ENCODE results near the gene MME. TPM values are rescaled to one million over a fixed set of nuclear protein-coding genes. Genes with fewer than 3 reads are reported as not detected.

Gene MME
- total and polyA plus RNA-seq, 9 donors = 9.4 to 25.1 (median 15.3) TPM

GRCh38 chr3:155184011-155184410, 103.9 kb downstream of the MME start:
- H3K4me1 ChIP-seq (ENCODE audit: control insufficient read depth, insufficient read depth, low read length) = no peaks in the 10 kb centered on the region
- no CpG with 5 or more reads among the region's 1 CpG for WGBS (ENCODE audit: insufficient coverage)
- no peak overlapping the region for H3K4me3 ChIP-seq (ENCODE audit: low read length)
- no peaks in the 10 kb centered on the region for H3K27me3 ChIP-seq (ENCODE audit: control insufficient read depth, insufficient read depth, low read length)
- H3K36me3 ChIP-seq (ENCODE audit: control insufficient read depth, insufficient read depth, low read length) = no peaks in the 10 kb centered on the region
- H3K27ac ChIP-seq (ENCODE audit: low read length) = no peak overlapping the region
- no peaks in the 10 kb centered on the region for H3K9me3 ChIP-seq (replicated peaks; ENCODE audit: control insufficient read depth, low read depth, low read length)
- DNase-seq = peak; percentile 50

GRCh38 chr3:155185631-155186071, 105.5 kb downstream of the MME start:
- H3K36me3 ChIP-seq (ENCODE audit: control insufficient read depth, insufficient read depth, low read length) = no peaks in the 10 kb centered on the region
- H3K4me1 ChIP-seq (ENCODE audit: control insufficient read depth, insufficient read depth, low read length) = no peaks in the 10 kb centered on the region
- H3K27me3 ChIP-seq (ENCODE audit: control insufficient read depth, insufficient read depth, low read length) = no peaks in the 10 kb centered on the region
- WGBS (ENCODE audit: insufficient coverage) = no CpG with 5 or more reads among the region's 2 CpGs
- no peak overlapping the region for H3K4me3 ChIP-seq (ENCODE audit: low read length)
- H3K27ac ChIP-seq (ENCODE audit: low read length) = no peak overlapping the region
- no peaks in the 10 kb centered on the region for H3K9me3 ChIP-seq (replicated peaks; ENCODE audit: control insufficient read depth, low read depth, low read length)
- no peak for DNase-seq

- no peaks in the 10 kb centered on the region for H3K36me3 ChIP-seq (ENCODE audit: control insufficient read depth, insufficient read depth, low read length)
- H3K27me3 ChIP-seq (ENCODE audit: control insufficient read depth, insufficient read depth, low read length) = no peaks in the 10 kb centered on the region
- no peak for DNase-seq
- WGBS (ENCODE audit: insufficient coverage) = no CpG with 5 or more reads among the region's 2 CpGs
- H3K9me3 ChIP-seq (replicated peaks; ENCODE audit: control insufficient read depth, low read depth, low read length) = no peaks in the 10 kb centered on the region
- H3K4me3 ChIP-seq (ENCODE audit: low read length) = no peak overlapping the region
- no peak overlapping the region for H3K27ac ChIP-seq (ENCODE audit: low read length)
- no peaks in the 10 kb centered on the region for H3K4me1 ChIP-seq (ENCODE audit: control insufficient read depth, insufficient read depth, low read length)
Observed at GRCh38 chr3:155188031-155188430, 107.9 kb downstream of the MME start.

GRCh38 chr3:155189478-155189877, 109.4 kb downstream of the MME start:
- Histone ChIP-seq H3K36me3 (ENCODE audit: control insufficient read depth, insufficient read depth, low read length) (no peaks in the 10 kb centered on the region), H3K9me3 (replicated peaks; ENCODE audit: control insufficient read depth, low read depth, low read length) (no peaks in the 10 kb centered on the region), H3K4me3 (ENCODE audit: low read length) (no peak overlapping the region), H3K27me3 (ENCODE audit: control insufficient read depth, insufficient read depth, low read length) (no peaks in the 10 kb centered on the region), H3K27ac (ENCODE audit: low read length) (no peak overlapping the region), H3K4me1 (ENCODE audit: control insufficient read depth, insufficient read depth, low read length) (no peaks in the 10 kb centered on the region)
- no peak for DNase-seq
- WGBS (ENCODE audit: insufficient coverage) = 93% methylated on average over 4 of the region's 4 CpGs

GRCh38 chr3:155190691-155191090, 110.6 kb downstream of the MME start:
- H3K4me1 ChIP-seq (ENCODE audit: control insufficient read depth, insufficient read depth, low read length) = peaks cover 3% of the 10 kb centered on the region
- no peaks in the 10 kb centered on the region for H3K9me3 ChIP-seq (replicated peaks; ENCODE audit: control insufficient read depth, low read depth, low read length)
- H3K4me3 ChIP-seq (ENCODE audit: low read length) = no peak overlapping the region
- H3K27ac ChIP-seq (ENCODE audit: low read length) = no peak overlapping the region
- no peaks in the 10 kb centered on the region for H3K27me3 ChIP-seq (ENCODE audit: control insufficient read depth, insufficient read depth, low read length)
- H3K36me3 ChIP-seq (ENCODE audit: control insufficient read depth, insufficient read depth, low read length) = no peaks in the 10 kb centered on the region
- no peak for DNase-seq

- Histone ChIP-seq H3K4me3 (ENCODE audit: low read length) (no peak overlapping the region), H3K9me3 (replicated peaks; ENCODE audit: control insufficient read depth, low read depth, low read length) (no peaks in the 10 kb centered on the region), H3K36me3 (ENCODE audit: control insufficient read depth, insufficient read depth, low read length) (no peaks in the 10 kb centered on the region), H3K4me1 (ENCODE audit: control insufficient read depth, insufficient read depth, low read length) (peaks cover 8% of the 10 kb centered on the region), H3K27me3 (ENCODE audit: control insufficient read depth, insufficient read depth, low read length) (no peaks in the 10 kb centered on the region), H3K27ac (ENCODE audit: low read length) (no peak overlapping the region)
- WGBS (ENCODE audit: insufficient coverage) = no CpG with 5 or more reads among the region's 2 CpGs
- no peak for DNase-seq
Observed at GRCh38 chr3:155192957-155193746, 113.0 kb downstream of the MME start.

- WGBS (ENCODE audit: insufficient coverage) = 100% methylated on average over 1 of the region's 2 CpGs
- no peak overlapping the region for H3K4me3 ChIP-seq (ENCODE audit: low read length)
- H3K27me3 ChIP-seq (ENCODE audit: control insufficient read depth, insufficient read depth, low read length) = no peaks in the 10 kb centered on the region
- H3K9me3 ChIP-seq (replicated peaks; ENCODE audit: control insufficient read depth, low read depth, low read length) = no peaks in the 10 kb centered on the region
- H3K27ac ChIP-seq (ENCODE audit: low read length) = no peak overlapping the region
- no peak for DNase-seq
- peaks cover 8% of the 10 kb centered on the region for H3K4me1 ChIP-seq (ENCODE audit: control insufficient read depth, insufficient read depth, low read length)
- H3K36me3 ChIP-seq (ENCODE audit: control insufficient read depth, insufficient read depth, low read length) = no peaks in the 10 kb centered on the region
Observed at GRCh38 chr3:155193868-155194267, 113.7 kb downstream of the MME start.

- Histone ChIP-seq H3K36me3 (ENCODE audit: control insufficient read depth, insufficient read depth, low read length) (no peaks in the 10 kb centered on the region), H3K27me3 (ENCODE audit: control insufficient read depth, insufficient read depth, low read length) (no peaks in the 10 kb centered on the region), H3K9me3 (replicated peaks; ENCODE audit: control insufficient read depth, low read depth, low read length) (no peaks in the 10 kb centered on the region), H3K4me1 (ENCODE audit: control insufficient read depth, insufficient read depth, low read length) (peaks cover 8% of the 10 kb centered on the region), H3K4me3 (ENCODE audit: low read length) (no peak overlapping the region), H3K27ac (ENCODE audit: low read length) (no peak overlapping the region)
- no CpG with 5 or more reads among the region's 8 CpGs for WGBS (ENCODE audit: insufficient coverage)
- DNase-seq = no peak
Observed at GRCh38 chr3:155194973-155195957, 115.1 kb downstream of the MME start.

GRCh38 chr3:155196131-155197021, 116.3 kb downstream of the MME start:
- H3K27ac ChIP-seq (ENCODE audit: low read length) = no peak overlapping the region
- H3K36me3 ChIP-seq (ENCODE audit: control insufficient read depth, insufficient read depth, low read length) = no peaks in the 10 kb centered on the region
- peaks cover 8% of the 10 kb centered on the region for H3K4me1 ChIP-seq (ENCODE audit: control insufficient read depth, insufficient read depth, low read length)
- peak; percentile 73 for DNase-seq
- H3K9me3 ChIP-seq (replicated peaks; ENCODE audit: control insufficient read depth, low read depth, low read length) = no peaks in the 10 kb centered on the region
- no peaks in the 10 kb centered on the region for H3K27me3 ChIP-seq (ENCODE audit: control insufficient read depth, insufficient read depth, low read length)
- WGBS (ENCODE audit: insufficient coverage) = 63% methylated on average over 2 of the region's 5 CpGs
- H3K4me3 ChIP-seq (ENCODE audit: low read length) = no peak overlapping the region
